WTC11 (cell line): ENCODE results near the gene ADIG. TPM values are rescaled to one million over a fixed set of nuclear protein-coding genes. Genes with fewer than 3 reads are reported as not detected.

Source experiments
- ATAC-seq: fragments of 200-7000 bp; cut with Tn5 transposase; 2 replicates; pipeline ENCODE4 v1.10.0; 2021; ENCODE audit warnings: mild to moderate bottlenecking, moderate library complexity
- CTCF ChIA-PET: fragments of 300-600 bp; sonication (Branson Sonifier 250); formaldehyde crosslinking; loops from one replicate; lab custom pipeline; 2021; ENCODE audit warnings: antibody characterized with exemption; lab: Charles Lee
- POLR2A ChIA-PET: fragments of 350-600 bp; sonication (Branson Sonifier 250); formaldehyde crosslinking; loops from one replicate; lab custom pipeline; 2021; ENCODE audit warnings: antibody characterized with exemption; lab: Charles Lee
- DNase-seq: peaks from one replicate; pipeline ENCODE4 v3.0.0; 2021; ENCODE audit warnings: low spot score
- H3K27ac Mint-ChIP-seq: 2 replicates; pipeline ENCODE4 v1.8.0; 2021; ENCODE audit warnings: mixed read lengths
- H3K27me3 Mint-ChIP-seq: 2 replicates; pipeline ENCODE4 v1.8.0; 2021; ENCODE audit warnings: low read depth, mild to moderate bottlenecking, moderate library complexity, mixed read lengths
- H3K36me3 Mint-ChIP-seq: 2 replicates; pipeline ENCODE4 v1.8.0; 2021; ENCODE audit warnings: mixed read lengths
- H3K4me1 Mint-ChIP-seq: 2 replicates; pipeline ENCODE4 v1.8.0; 2022; ENCODE audit warnings: mixed read lengths
- H3K4me3 Mint-ChIP-seq: 2 replicates; pipeline ENCODE4 v1.8.0; 2021; ENCODE audit warnings: mild to moderate bottlenecking, moderate library complexity, mixed read lengths
- H3K9me3 Mint-ChIP-seq: 2 replicates; pipeline ENCODE4 v1.8.0; 2021; ENCODE audit warnings: mixed read lengths
- AFF4 ChIP-seq: sonication (generic); formaldehyde crosslinking; IDR thresholded peaks from 2 replicates; pipeline ENCODE4 v1.8.1; 2023; ENCODE audit warnings: mild to moderate bottlenecking, missing genetic modification reagents, borderline replicate concordance
- AR ChIP-seq: fragments of 250-450 bp; sonication (Bioruptor Pico); IDR thresholded peaks from 2 replicates; pipeline ENCODE4 v1.9.0; 2021; ENCODE audit warnings: mild to moderate bottlenecking
- ATF1 ChIP-seq: sonication (generic); formaldehyde crosslinking; IDR thresholded peaks from 2 replicates; pipeline ENCODE4 v1.8.1; 2023; ENCODE audit warnings: mild to moderate bottlenecking, moderate library complexity, missing genetic modification reagents
- ATF6 ChIP-seq: sonication (generic); formaldehyde crosslinking; IDR thresholded peaks from 2 replicates; pipeline ENCODE4 v1.8.1; 2023; ENCODE audit warnings: mild to moderate bottlenecking, missing genetic modification reagents
- CTCF ChIP-seq: fragments of 200-600 bp; IDR thresholded peaks from 2 replicates; pipeline ENCODE4 v1.8.0; 2022; ENCODE audit warnings: antibody characterized with exemption
- E2F1 ChIP-seq: sonication (generic); formaldehyde crosslinking; IDR thresholded peaks from 2 replicates; pipeline ENCODE4 v1.8.0; 2022; ENCODE audit warnings: mild to moderate bottlenecking, missing genetic modification reagents
- FOXK1 ChIP-seq: sonication (generic); formaldehyde crosslinking; IDR thresholded peaks from 2 replicates; pipeline ENCODE4 v1.8.0; 2022; ENCODE audit warnings: mild to moderate bottlenecking, moderate library complexity, missing genetic modification reagents
- HMGA2 ChIP-seq: fragments of 250-450 bp; sonication (Bioruptor Pico); IDR thresholded peaks from 2 replicates; pipeline ENCODE4 v1.4.0; 2021; ENCODE audit warnings: mild to moderate bottlenecking, moderate library complexity
- NFE2L1 ChIP-seq: sonication (generic); formaldehyde crosslinking; IDR thresholded peaks from 2 replicates; pipeline ENCODE4 v1.8.1; 2023; ENCODE audit warnings: missing genetic modification reagents
- NR2C2 ChIP-seq: sonication (generic); formaldehyde crosslinking; IDR thresholded peaks from 2 replicates; pipeline ENCODE4 v1.8.0; 2022; ENCODE audit warnings: mild to moderate bottlenecking, missing genetic modification reagents
- OVOL2 ChIP-seq: fragments of 250-450 bp; sonication (Bioruptor Pico); IDR thresholded peaks from 2 replicates; pipeline ENCODE4 v1.9.0; 2021; ENCODE audit warnings: mild to moderate bottlenecking, borderline replicate concordance
- PRRX2 ChIP-seq: fragments of 250-450 bp; sonication (Bioruptor Pico); IDR thresholded peaks from 2 replicates; pipeline ENCODE4 v1.8.0; 2021; ENCODE audit warnings: mild to moderate bottlenecking
- RORB ChIP-seq: fragments of 250-450 bp; sonication (Bioruptor Pico); IDR thresholded peaks from 2 replicates; pipeline ENCODE4 v1.9.0; 2021; ENCODE audit warnings: mild to moderate bottlenecking
- SMAD4 ChIP-seq: sonication (generic); formaldehyde crosslinking; IDR thresholded peaks from 2 replicates; pipeline ENCODE4 v1.8.0; 2022; ENCODE audit warnings: mild to moderate bottlenecking, missing genetic modification reagents
- SP1 ChIP-seq: sonication (generic); formaldehyde crosslinking; conservative IDR thresholded peaks from 2 replicates; pipeline ENCODE4 v1.8.1; 2022; ENCODE audit warnings: missing genetic modification reagents
- STAT6 ChIP-seq: sonication (generic); formaldehyde crosslinking; conservative IDR thresholded peaks from 2 replicates; pipeline ENCODE4 v1.8.1; 2023; ENCODE audit warnings: mild to moderate bottlenecking, low read depth, missing genetic modification reagents, moderate library complexity
- TEAD4 ChIP-seq: sonication (generic); formaldehyde crosslinking; IDR thresholded peaks from 2 replicates; pipeline ENCODE4 v1.8.0; 2022; ENCODE audit warnings: mild to moderate bottlenecking, missing genetic modification reagents
- ZBTB43 ChIP-seq: sonication (generic); formaldehyde crosslinking; IDR thresholded peaks from 2 replicates; pipeline ENCODE4 v1.8.1; 2023; ENCODE audit warnings: mild to moderate bottlenecking, missing genetic modification reagents
- ZMAT4 ChIP-seq: fragments of 250-450 bp; sonication (Bioruptor Pico); IDR thresholded peaks from 2 replicates; pipeline ENCODE4 v1.9.0; 2021; ENCODE audit warnings: mild to moderate bottlenecking
- ZNF232 ChIP-seq: sonication (generic); formaldehyde crosslinking; IDR thresholded peaks from 2 replicates; pipeline ENCODE4 v1.8.0; 2022; ENCODE audit warnings: mild to moderate bottlenecking, missing genetic modification reagents
- ZNF416 ChIP-seq: fragments of 250-450 bp; sonication (Bioruptor Pico); IDR thresholded peaks from 2 replicates; pipeline ENCODE4 v1.9.0; 2021; ENCODE audit warnings: mild to moderate bottlenecking, inconsistent platforms
- total RNA-seq: library from RNA; stranded (reverse); gene quantifications from 3 replicates; pipeline ENCODE4 v1.2.3, GENCODE V29; 2021

The ADIG gene
- total RNA-seq, 1 experiment from 2014 or later, result not detected

GRCh38 chr20:38617830-38618196 lies 36.8 kb downstream of the ADIG start (continued):
- TF ChIP-seq AFF4 (CRISPR knock-in tag) (no peak), ZBTB43 (CRISPR knock-in tag) (no peak), TEAD4 (CRISPR knock-in tag) (no peak), E2F1 (CRISPR knock-in tag) (no peak), SMAD4 (CRISPR knock-in tag) (no peak), AR (CRISPR knock-in tag) (no peak), ZMAT4 (no peak)

GRCh38 chr20:38620441-38620840 lies 39.4 kb downstream of the ADIG start:
- Mint-ChIP-seq H3K27ac (no peak overlapping the region), H3K4me1 (peaks cover 20% of the 10 kb centered on the region), H3K27me3 (no peaks in the 10 kb centered on the region; the same call in 1 of the 2 replicates), H3K36me3 (no peaks in the 10 kb centered on the region), H3K9me3 (peaks cover 13% of the 10 kb centered on the region), H3K4me3 (no peak overlapping the region)
- ChIA-PET CTCF (interaction anchor here (1.8 kb wide), 1 partner anchor 38 kb away, joined by 6 read pairs; no protein-coding TSS in a partner anchor), POLR2A (no interaction called here)
- ATAC-seq (no peak), DNase-seq (no peak)
- no peak for TF ChIP-seq STAT6
- TF ChIP-seq NR2C2 (CRISPR knock-in tag), result no peak
- no peak for TF ChIP-seq ZNF416 (CRISPR knock-in tag)
- no peak for TF ChIP-seq RORB (CRISPR knock-in tag)
- no peak for TF ChIP-seq NFE2L1
- TF ChIP-seq OVOL2 (CRISPR knock-in tag), result no peak
- TF ChIP-seq PRRX2 (CRISPR knock-in tag), result no peak
- no peak for TF ChIP-seq ATF6 (CRISPR knock-in tag)
- no peak for TF ChIP-seq ZNF232
- TF ChIP-seq ATF1 (CRISPR knock-in tag), result no peak
- no peak for TF ChIP-seq SP1 (CRISPR knock-in tag)
- no peak for TF ChIP-seq CTCF
- no peak for TF ChIP-seq FOXK1 (CRISPR knock-in tag)
- TF ChIP-seq HMGA2, result no peak
